Left ventricle myocardium inferior (tissue), 1 donor: Measurements from ENCODE around the gene SNX1. TPM values are rescaled to one million over a fixed set of nuclear protein-coding genes. Genes with fewer than 3 reads are reported as not detected.

Experiments
- DNase-seq: peaks from one replicate; pipeline ENCODE4 v3.0.0-alpha.2; 2020
- H3K27ac ChIP-seq: fragments of 200-600 bp; replicated peaks from 2 replicates; pipeline ENCODE4 v1.8.0; 2021
- H3K27me3 ChIP-seq: fragments of 200-600 bp; 2 replicates; pipeline ENCODE4 v1.8.0; 2021; ENCODE audit warnings: low read depth
- H3K36me3 ChIP-seq: fragments of 200-600 bp; 2 replicates; pipeline ENCODE4 v1.8.0; 2021
- H3K4me1 ChIP-seq: fragments of 200-600 bp; 2 replicates; pipeline ENCODE4 v1.8.0; 2021
- H3K4me3 ChIP-seq: fragments of 200-600 bp; 2 replicates; pipeline ENCODE4 v1.8.0; 2021; ENCODE audit warnings: mild to moderate bottlenecking, moderate library complexity
- H3K9me3 ChIP-seq: fragments of 200-600 bp; replicated peaks from 2 replicates; pipeline ENCODE4 v1.8.0; 2021
- CTCF ChIP-seq: fragments of 200-600 bp; IDR thresholded peaks from 2 replicates; pipeline ENCODE4 v1.8.0; 2021; ENCODE audit warnings: antibody characterized with exemption, mild to moderate bottlenecking, borderline replicate concordance
- intact Hi-C: fragments of 100-400 bp; cut with micrococcal nuclease; formaldehyde crosslinking; loops from one replicate; pipeline ENCODE4 v1.11.0; 2022
- total RNA-seq: library from RNA; stranded (reverse); fragmentation: NEBNext Ultra II Directional; extraction: Animal tissue kit (Norgen Biotek cat#: 25700); gene quantifications from one replicate; pipeline ENCODE4 v1.2.1, GENCODE V29; 2021
- donor health status: DM: no; HTN: yes; CAD: no; lungs with severe emphysema.

SNX1 gene
- total RNA-seq, 1 donor from 2014 or later = 72.1 TPM

- no peak for DNase-seq
- peaks cover 54% of the 10 kb centered on the region for H3K4me1 ChIP-seq
- intact Hi-C loops = no loop called here
- no peaks in the 10 kb centered on the region for H3K27me3 ChIP-seq
- peak overlapping the region; percentile 63 for H3K27ac ChIP-seq
- TF ChIP-seq CTCF = no peak
- no peak overlapping the region for H3K4me3 ChIP-seq
- H3K9me3 ChIP-seq = no peaks in the 10 kb centered on the region
- peaks cover 92% of the 10 kb centered on the region for H3K36me3 ChIP-seq
These were observed 36.4 kb downstream of the SNX1 start for GRCh38 chr15:64132217-64132616.

GRCh38 chr15:64133623-64134344 is 38.0 kb downstream of the SNX1 start:
- no peak for TF ChIP-seq CTCF
- peak overlapping the region; percentile 63 for H3K27ac ChIP-seq
- DNase-seq = no peak

GRCh38 chr15:64134345-64134829 is 38.6 kb downstream of the SNX1 start:
- Histone ChIP-seq H3K9me3 (no peaks in the 10 kb centered on the region), H3K4me1 (peaks cover 54% of the 10 kb centered on the region), H3K4me3 (no peak overlapping the region), H3K27me3 (no peaks in the 10 kb centered on the region), H3K36me3 (peaks cover 88% of the 10 kb centered on the region), H3K27ac (peak overlapping the region; percentile 63)
- intact Hi-C loops = no loop called here
- DNase-seq = peak; percentile 68
- no peak for TF ChIP-seq CTCF

More at GRCh38 chr15:64133623-64134344, 38.0 kb downstream of the SNX1 start:
- intact Hi-C loops = no loop called here
- H3K4me3 ChIP-seq = no peak overlapping the region
- H3K4me1 ChIP-seq = peaks cover 54% of the 10 kb centered on the region
- peaks cover 92% of the 10 kb centered on the region for H3K36me3 ChIP-seq
- no peaks in the 10 kb centered on the region for H3K9me3 ChIP-seq
- no peaks in the 10 kb centered on the region for H3K27me3 ChIP-seq

GRCh38 chr15:64136347-64136746 is 40.6 kb downstream of the SNX1 start:
- Histone ChIP-seq H3K27me3 (no peaks in the 10 kb centered on the region), H3K27ac (no peak overlapping the region), H3K4me1 (peaks cover 46% of the 10 kb centered on the region), H3K36me3 (peaks cover 72% of the 10 kb centered on the region), H3K9me3 (no peaks in the 10 kb centered on the region), H3K4me3 (no peak overlapping the region)
- TF ChIP-seq CTCF = no peak
- intact Hi-C loops = no loop called here
- DNase-seq = no peak

GRCh38 chr15:64137226-64137833 is 41.5 kb downstream of the SNX1 start:
- Histone ChIP-seq H3K27me3 (no peaks in the 10 kb centered on the region), H3K27ac (peak overlapping the region; percentile 66), H3K9me3 (no peaks in the 10 kb centered on the region), H3K36me3 (peaks cover 62% of the 10 kb centered on the region), H3K4me3 (no peak overlapping the region), H3K4me1 (peaks cover 36% of the 10 kb centered on the region)
- peak; percentile 41 for TF ChIP-seq CTCF
- DNase-seq = no peak
- intact Hi-C loops = no loop called here
